GM19328 (cell line): ENCODE measurements around the gene ZHX3.
"Not testable (repeated sequence)": the region's sequence is repeated elsewhere in the genome, so short reads cannot be mapped to it uniquely, and the experiment has no call there.

Experiments
- ATAC-seq: cut with Tn5 transposase; IDR thresholded peaks from one replicate; pipeline ENCODE4 v1.9.1; 2021; ENCODE audit warnings: mild to moderate bottlenecking, moderate library complexity; ENCODE audit not compliant: unreplicated experiment

The ZHX3 gene

GRCh38 chr20:41261260-41261659, 56.3 kb downstream of the ZHX3 start:
- no peak for ATAC-seq

- ATAC-seq, result no peak
Observed at GRCh38 chr20:41260734-41261220, 56.8 kb downstream of the ZHX3 start.

- no peak for ATAC-seq
Observed at GRCh38 chr20:41259309-41259708, 58.2 kb downstream of the ZHX3 start.

GRCh38 chr20:41258474-41258873, 59.1 kb downstream of the ZHX3 start:
- no peak for ATAC-seq

GRCh38 chr20:41256516-41256915, 61.0 kb downstream of the ZHX3 start:
- ATAC-seq, result no peak

GRCh38 chr20:41255655-41256054, 61.9 kb downstream of the ZHX3 start:
- ATAC-seq, result no peak

GRCh38 chr20:41249411-41250281, 67.9 kb downstream of the ZHX3 start:
- ATAC-seq, result no peak

- ATAC-seq, result no peak
Observed at GRCh38 chr20:41248368-41249024, 69.0 kb downstream of the ZHX3 start.

- no peak for ATAC-seq
Observed at GRCh38 chr20:41247523-41248367, 69.8 kb downstream of the ZHX3 start.

GRCh38 chr20:41245086-41245707, 72.3 kb downstream of the ZHX3 start:
- no peak for ATAC-seq

GRCh38 chr20:41242807-41243206, 74.7 kb downstream of the ZHX3 start:
- no peak for ATAC-seq

GRCh38 chr20:41242352-41242751, 75.2 kb downstream of the ZHX3 start:
- ATAC-seq, result no peak

GRCh38 chr20:41237233-41237632, 80.3 kb downstream of the ZHX3 start:
- not testable (repeated sequence) for ATAC-seq

- not testable (repeated sequence) for ATAC-seq
Observed at GRCh38 chr20:41236818-41237217, 80.7 kb downstream of the ZHX3 start.

GRCh38 chr20:41234546-41234945, 83.0 kb downstream of the ZHX3 start:
- no peak for ATAC-seq

- no peak for ATAC-seq
Observed at GRCh38 chr20:41234041-41234440, 83.5 kb downstream of the ZHX3 start.

- ATAC-seq, result no peak
Observed at GRCh38 chr20:41232973-41233926, 84.3 kb downstream of the ZHX3 start.

GRCh38 chr20:41231136-41231535, 86.4 kb downstream of the ZHX3 start:
- no peak for ATAC-seq

GRCh38 chr20:41230136-41230535, 87.4 kb downstream of the ZHX3 start:
- no peak for ATAC-seq

GRCh38 chr20:41229259-41229658, 88.3 kb downstream of the ZHX3 start:
- ATAC-seq, result no peak
